HPDE6-E6E7 (cell line): ENCODE results near the gene FCER2.

Source experiments
- DNase-seq: peaks from one replicate; pipeline ENCODE4 v3.0.0; 2011; ENCODE audit warnings: missing footprints; ENCODE audit errors: extremely low spot score

Gene FCER2

GRCh38 chr19:7677669-7678311 lies 24.1 kb downstream of the FCER2 start:
- DNase-seq = no peak

- DNase-seq = no peak
These were observed 25.1 kb downstream of the FCER2 start, which contains the start of gene MCEMP1 for GRCh38 chr19:7676854-7677253. Gene MCEMP1 (plus strand): TSS chr19:7677090. CDS start chr19:7677121, 31 bp downstream.

GRCh38 chr19:7676376-7676775 lies 25.6 kb downstream of the FCER2 start:
- DNase-seq = no peak

GRCh38 chr19:7674010-7675005 lies 27.6 kb downstream of the FCER2 start:
- DNase-seq = peak; percentile 50

- DNase-seq = no peak
These were observed 29.4 kb downstream of the FCER2 start for GRCh38 chr19:7672522-7672921.

GRCh38 chr19:7670790-7671189 lies 31.1 kb downstream of the FCER2 start:
- DNase-seq = no peak

- DNase-seq = no peak
These were observed 31.7 kb downstream of the FCER2 start for GRCh38 chr19:7670150-7670783.

- no peak for DNase-seq
These were observed 32.3 kb downstream of the FCER2 start for GRCh38 chr19:7669641-7670040.

- no peak for DNase-seq
These were observed 33.1 kb downstream of the FCER2 start, which contains the start of gene RETN for GRCh38 chr19:7668842-7669241. Gene RETN (plus strand): TSS chr19:7669049. CDS start chr19:7669327, 278 bp downstream.

GRCh38 chr19:7665076-7665475 lies 36.9 kb downstream of the FCER2 start:
- no peak for DNase-seq

- no peak for DNase-seq
These were observed 38.2 kb downstream of the FCER2 start for GRCh38 chr19:7663706-7664105.

GRCh38 chr19:7662657-7663056 lies 39.3 kb downstream of the FCER2 start:
- no peak for DNase-seq

- DNase-seq = no peak
These were observed 40.0 kb downstream of the FCER2 start for GRCh38 chr19:7661744-7662538.

GRCh38 chr19:7658219-7658686 lies 43.7 kb downstream of the FCER2 start:
- no peak for DNase-seq

- DNase-seq = no peak
These were observed 44.7 kb downstream of the FCER2 start for GRCh38 chr19:7657131-7657751.

GRCh38 chr19:7655581-7655980 lies 46.4 kb downstream of the FCER2 start:
- no peak for DNase-seq

GRCh38 chr19:7654401-7654800 lies 47.5 kb downstream of the FCER2 start:
- no peak for DNase-seq

GRCh38 chr19:7652061-7652641 lies 49.8 kb downstream of the FCER2 start:
- DNase-seq = peak; percentile 73

GRCh38 chr19:7650148-7650547 lies 51.8 kb downstream of the FCER2 start:
- DNase-seq = no peak

GRCh38 chr19:7648265-7649014 lies 53.5 kb downstream of the FCER2 start:
- no peak for DNase-seq
